ENCODE results near the gene METTL25. TPM values are rescaled to one million over a fixed set of nuclear protein-coding genes. Genes with fewer than 3 reads are reported as not detected.
A peak's percentile ranks its signal among the peaks of the same experiment; 100 is the strongest.

Gene METTL25
- total and polyA plus RNA-seq, 2 of the 8 experiments (the other 6 are each of a cell fraction or from before 2014, with no cell fraction given), result 2.4 to 8.3 TPM

GRCh38 chr12:82425241-82425640 lies 66.9 kb downstream of the METTL25 start:
- POLR2A ChIA-PET (ENCODE audit: partially characterized antibody), result no interaction called here
- no peak overlapping the region for H4K8ac ChIP-seq (ENCODE audit: extremely low read depth, insufficient read depth, low read length)
- no peak overlapping the region for H4K91ac ChIP-seq (replicated peaks; ENCODE audit: insufficient read length, low read length)
- no peak overlapping the region for H2BK15ac ChIP-seq (ENCODE audit: low read length)
- no peak overlapping the region for H2AK5ac ChIP-seq (ENCODE audit: low read depth, low read length)
- H3K23ac ChIP-seq (ENCODE audit: insufficient read length), result no peak overlapping the region
- no peak overlapping the region for H3K27ac ChIP-seq (ENCODE audit: low read depth, low read length)
- no peak overlapping the region for H2AFZ ChIP-seq (ENCODE audit: low read length)
- no peak overlapping the region for H4K5ac ChIP-seq (ENCODE audit: insufficient read length, low read depth, low read length)
- no peak overlapping the region for H3K14ac ChIP-seq (ENCODE audit: insufficient read length)
- H2BK5ac ChIP-seq (ENCODE audit: low read depth, low read length), result no peak overlapping the region
- CTCF ChIA-PET (ENCODE audit: partially characterized antibody), result no interaction called here
- H3K4me2 ChIP-seq (ENCODE audit: insufficient read depth in 1 of 2, low read depth in 2 of 2, low read length in 2 of 2), result no peak overlapping the region
- no peak for DNase-seq (ENCODE audit: low read depth in 1 of 2, low spot score in 2 of 2)
- H3K4ac ChIP-seq (replicated peaks; ENCODE audit: insufficient read length, low read depth, low read length), result no peak overlapping the region
- H3K18ac ChIP-seq (ENCODE audit: extremely low read depth, low read length), result no peak overlapping the region
- no peaks in the 10 kb centered on the region for H3K9me3 ChIP-seq (ENCODE audit: insufficient read depth in 2 of 2, low read depth in 1 of 2, low read length in 1 of 2)
- no peak overlapping the region for H3K4me3 ChIP-seq (ENCODE audit: extremely low read depth in 1 of 4, insufficient read depth in 2 of 4, low read depth in 3 of 4, low read length in 4 of 4)
- no peak overlapping the region for H2BK120ac ChIP-seq (replicated peaks; ENCODE audit: low read depth, low read length)
- no peak overlapping the region for H2BK20ac ChIP-seq (ENCODE audit: low read length)
- no peak for FAIRE-seq
- TF ChIP-seq TAF7 (optimal IDR thresholded peaks at IDR 0.05; ENCODE audit: borderline replicate concordance, low read depth, low read length) (no peak), MAFK (IDR thresholded peaks at IDR 0.05; ENCODE audit: low read depth, low read length) (peak; percentile 86)
- H3K27me3 ChIP-seq (replicated peaks in 1 of 4; ENCODE audit: control insufficient read depth in 3 of 4, extremely low read depth in 1 of 4, insufficient read depth in 3 of 4, low read length in 3 of 4), result no peaks in the 10 kb centered on the region
- no peak overlapping the region for H3K56ac ChIP-seq (replicated peaks; ENCODE audit: insufficient read length, low read depth, low read length)
- no peaks in the 10 kb centered on the region for H3K36me3 ChIP-seq (ENCODE audit: control insufficient read depth in 2 of 4, insufficient read depth in 4 of 4, low read length in 3 of 4)
- H3K79me2 ChIP-seq (ENCODE audit: control insufficient read depth in 1 of 2, insufficient read depth in 2 of 2, low read length in 2 of 2), result no peaks in the 10 kb centered on the region
- H4K20me1 ChIP-seq (replicated peaks in 1 of 2; ENCODE audit: control insufficient read depth in 1 of 2, insufficient read depth in 2 of 2, low read length in 2 of 2), result no peaks in the 10 kb centered on the region
- H3K9ac ChIP-seq (replicated peaks in 1 of 4; ENCODE audit: extremely low read depth in 1 of 4, low read depth in 3 of 4, low read length in 3 of 4), result no peak overlapping the region
- no peaks in the 10 kb centered on the region for H3K79me1 ChIP-seq (ENCODE audit: low read depth, low read length)
- H3K23me2 ChIP-seq (ENCODE audit: low read depth, low read length), result no peaks in the 10 kb centered on the region; the same call in 1 of the 2 replicates
- WGBS, 2 experiments (ENCODE audit: extremely low coverage in 1 of 2, insufficient coverage in 1 of 2, insufficient read length in 1 of 2, insufficient replicate concordance in 2 of 2, low coverage in 1 of 2, low lambda C conversion rate in 2 of 2, missing lambda C conversion rate in 1 of 2), result 94% methylated on average over 2 of the region's 2 CpGs; no CpG with 5 or more reads in 1 of the 2 experiments
- H3K4me1 ChIP-seq (replicated peaks in 1 of 4; ENCODE audit: control insufficient read depth in 3 of 4, insufficient read depth in 4 of 4, low read length in 3 of 4), result no peaks in the 10 kb centered on the region
- H2BK12ac ChIP-seq (ENCODE audit: low read depth, low read length), result no peak overlapping the region
